SHP77 (cell line): ENCODE measurements around the gene TPD52L1.

Experiments
- DNase-seq, 2 experiments: peaks; one replicate each; lab custom pipeline; 2025; lab: John Stamatoyannopoulos, UW

TPD52L1 gene

GRCh38 chr6:125208625-125209249, 55.2 kb downstream of the TPD52L1 start:
- DNase-seq: no peak

GRCh38 chr6:125210667-125211066, 57.1 kb downstream of the TPD52L1 start:
- DNase-seq: no peak

- no peak for DNase-seq
Observed at GRCh38 chr6:125211352-125211751, 57.8 kb downstream of the TPD52L1 start.

GRCh38 chr6:125212377-125212776, 58.8 kb downstream of the TPD52L1 start:
- DNase-seq: no peak

- DNase-seq: no peak
Observed at GRCh38 chr6:125213939-125214338, 60.4 kb downstream of the TPD52L1 start.

GRCh38 chr6:125215252-125215819, 61.8 kb downstream of the TPD52L1 start:
- no peak for DNase-seq

GRCh38 chr6:125216015-125216414, 62.4 kb downstream of the TPD52L1 start:
- DNase-seq: no peak

GRCh38 chr6:125217369-125217768, 63.8 kb downstream of the TPD52L1 start:
- no peak for DNase-seq

- no peak for DNase-seq
Observed at GRCh38 chr6:125217992-125218391, 64.4 kb downstream of the TPD52L1 start.

- no peak for DNase-seq
Observed at GRCh38 chr6:125219361-125219895, 65.9 kb downstream of the TPD52L1 start.

- DNase-seq: no peak
Observed at GRCh38 chr6:125220712-125221111, 67.1 kb downstream of the TPD52L1 start.

- DNase-seq: no peak
Observed at GRCh38 chr6:125222531-125223455, 69.2 kb downstream of the TPD52L1 start.

- no peak for DNase-seq
Observed at GRCh38 chr6:125224231-125224861, 70.8 kb downstream of the TPD52L1 start.

GRCh38 chr6:125227244-125227643, 73.7 kb downstream of the TPD52L1 start:
- DNase-seq: no peak

GRCh38 chr6:125228981-125229479, 75.5 kb downstream of the TPD52L1 start:
- DNase-seq: no peak

- DNase-seq: no peak
Observed at GRCh38 chr6:125230674-125231073, 77.1 kb downstream of the TPD52L1 start.

GRCh38 chr6:125231133-125231532, 77.6 kb downstream of the TPD52L1 start:
- no peak for DNase-seq

- no peak for DNase-seq
Observed at GRCh38 chr6:125231574-125232343, 78.2 kb downstream of the TPD52L1 start.

- DNase-seq: no peak
Observed at GRCh38 chr6:125232466-125232865, 78.9 kb downstream of the TPD52L1 start.

- no peak for DNase-seq
Observed at GRCh38 chr6:125233202-125233601, 79.6 kb downstream of the TPD52L1 start.
